H9 (cell line): ENCODE results near the gene DSN1. TPM values are rescaled to one million over a fixed set of nuclear protein-coding genes. Genes with fewer than 3 reads are reported as not detected.

Experiments used
- DNase-seq: peaks from one replicate; pipeline ENCODE4 v3.0.0-alpha.2; 2017
- H2AFZ ChIP-seq: one replicate; pipeline ENCODE4 v1.6.1; 2013; ENCODE audit warnings: mild to moderate bottlenecking, low read length, control low read depth, moderate library complexity
- H2AK5ac ChIP-seq: 2 replicates; pipeline ENCODE4 v1.6.1; 2013; ENCODE audit warnings: low read length, control low read depth, mixed read lengths; ENCODE audit not compliant: insufficient read length
- H2BK120ac ChIP-seq: one replicate; pipeline ENCODE4 v1.6.1; 2013; ENCODE audit warnings: low read depth, mild to moderate bottlenecking, low read length, control low read depth, inconsistent platforms; ENCODE audit not compliant: poor library complexity, severe bottlenecking
- H2BK12ac ChIP-seq: 2 replicates; pipeline ENCODE4 v1.6.1; 2013; ENCODE audit warnings: low read length, control low read depth, mixed read lengths, low read depth; ENCODE audit not compliant: insufficient read length
- H2BK15ac ChIP-seq: 2 replicates; pipeline ENCODE4 v1.6.1; 2013; ENCODE audit warnings: low read depth, low read length, control low read depth
- H2BK20ac ChIP-seq: one replicate; pipeline ENCODE4 v1.6.1; 2013; ENCODE audit warnings: low read depth, mild to moderate bottlenecking, low read length, control low read depth, inconsistent platforms; ENCODE audit not compliant: poor library complexity, severe bottlenecking
- H2BK5ac ChIP-seq: 2 replicates; pipeline ENCODE4 v1.6.1; 2013; ENCODE audit warnings: low read length, control low read depth, mixed read lengths; ENCODE audit not compliant: insufficient read length
- H3K14ac ChIP-seq: 2 replicates; pipeline ENCODE4 v1.6.1; 2013; ENCODE audit warnings: low read length, control low read depth; ENCODE audit not compliant: insufficient read depth
- H3K18ac ChIP-seq: 2 replicates; pipeline ENCODE4 v1.6.1; 2013; ENCODE audit warnings: low read depth, mild to moderate bottlenecking, mixed read lengths, low read length, control low read depth; ENCODE audit not compliant: insufficient read length
- H3K23ac ChIP-seq: 2 replicates; pipeline ENCODE4 v1.6.1; 2013; ENCODE audit warnings: low read length, control low read depth, mixed read lengths, low read depth; ENCODE audit not compliant: insufficient read length
- H3K23me2 ChIP-seq: 2 replicates; pipeline ENCODE4 v1.6.1; 2013; ENCODE audit warnings: low read depth, mild to moderate bottlenecking, mixed read lengths, low read length, control low read depth; ENCODE audit not compliant: insufficient read length, poor library complexity, severe bottlenecking
- H3K27ac ChIP-seq: 2 replicates; pipeline ENCODE4 v1.5.1; 2013; ENCODE audit warnings: low read length, control low read depth, mixed read lengths, low read depth; ENCODE audit not compliant: insufficient read length
- H3K27me3 ChIP-seq: 2 replicates; pipeline ENCODE4 v1.6.1; 2013; ENCODE audit warnings: low read length, control low read depth, inconsistent platforms; ENCODE audit not compliant: insufficient read depth
- H3K4ac ChIP-seq: 2 replicates; pipeline ENCODE4 v1.6.1; 2013; ENCODE audit warnings: low read depth, mild to moderate bottlenecking, control low read depth, inconsistent platforms, low read length, moderate library complexity
- H3K4me1 ChIP-seq: 2 replicates; pipeline ENCODE4 v1.6.1; 2013; ENCODE audit warnings: low read length, control low read depth, inconsistent platforms; ENCODE audit not compliant: insufficient read depth
- H3K4me2 ChIP-seq: 2 replicates; pipeline ENCODE4 v1.6.1; 2013; ENCODE audit warnings: low read length, control low read depth, mixed read lengths; ENCODE audit not compliant: insufficient read length, insufficient read depth
- H3K56ac ChIP-seq: 2 replicates; pipeline ENCODE4 v1.6.1; 2013; ENCODE audit warnings: low read depth, mild to moderate bottlenecking, mixed read lengths, low read length, control low read depth; ENCODE audit not compliant: insufficient read length
- H3K79me1 ChIP-seq: 2 replicates; pipeline ENCODE4 v1.6.1; 2013; ENCODE audit warnings: low read depth, mild to moderate bottlenecking, moderate library complexity, low read length, control low read depth, inconsistent platforms; ENCODE audit not compliant: insufficient read depth, poor library complexity, severe bottlenecking
- H3K79me2 ChIP-seq: 2 replicates; pipeline ENCODE4 v1.6.1; 2013; ENCODE audit warnings: low read length, control low read depth, inconsistent platforms; ENCODE audit not compliant: insufficient read depth
- H3K9ac ChIP-seq: 2 replicates; pipeline ENCODE4 v1.6.1; 2013; ENCODE audit warnings: low read length, control low read depth, mixed read lengths; ENCODE audit not compliant: insufficient read length; ENCODE audit errors: extremely low read depth
- H3K9me3 ChIP-seq: one replicate; pipeline ENCODE4 v1.6.1; 2013; ENCODE audit warnings: low read depth, low read length, inconsistent platforms; ENCODE audit not compliant: control insufficient read depth
- H3T11ph ChIP-seq: one replicate; pipeline ENCODE4 v1.6.1; 2013; ENCODE audit warnings: mild to moderate bottlenecking, low read length, control low read depth, inconsistent platforms
- H4K20me1 ChIP-seq: one replicate; pipeline ENCODE4 v1.6.1; 2013; ENCODE audit not compliant: control insufficient read depth, insufficient read length, insufficient read depth
- H4K5ac ChIP-seq: 2 replicates; pipeline ENCODE4 v1.6.1; 2013; ENCODE audit warnings: low read depth, mild to moderate bottlenecking, mixed read lengths, low read length, control low read depth; ENCODE audit not compliant: insufficient read length
- H4K8ac ChIP-seq: replicated peaks from 2 replicates; pipeline ENCODE4 v1.6.1; 2013; ENCODE audit warnings: low read length, control low read depth, mixed read lengths, low read depth; ENCODE audit not compliant: insufficient read length
- H4K91ac ChIP-seq: 2 replicates; pipeline ENCODE4 v1.6.1; 2013; ENCODE audit warnings: low read depth, mild to moderate bottlenecking, moderate library complexity, mixed read lengths, low read length, control low read depth; ENCODE audit not compliant: insufficient read length
- H3K27ac Mint-ChIP-seq, 3 experiments: 2 replicates in 2 of 3; 3 replicates in 1 of 3; pipeline ENCODE4 v1.8.0; 2020 to 2021; ENCODE audit warnings: mixed read lengths in 3 of 3, mild to moderate bottlenecking in 1 of 3, moderate library complexity in 1 of 3
- H3K27me3 Mint-ChIP-seq: 2 replicates; pipeline ENCODE4 v1.8.0; 2021; ENCODE audit warnings: low read depth, mild to moderate bottlenecking, moderate library complexity, mixed read lengths
- H3K36me3 Mint-ChIP-seq, 3 experiments: 2 replicates in 2 of 3; 3 replicates in 1 of 3; pipeline ENCODE4 v1.8.0; 2020 to 2021; ENCODE audit warnings: low read depth in 3 of 3, mixed read lengths in 3 of 3; ENCODE audit not compliant: insufficient read depth in 1 of 3
- H3K4me1 Mint-ChIP-seq, 2 experiments: 2 replicates each; pipeline ENCODE4 v1.8.0; 2020; ENCODE audit warnings: mixed read lengths in 2 of 2
- H3K4me3 Mint-ChIP-seq, 2 experiments: 2 replicates in 1 of 2; 3 replicates in 1 of 2; pipeline ENCODE4 v1.8.0; 2020 to 2021; ENCODE audit warnings: mild to moderate bottlenecking in 2 of 2, mixed read lengths in 2 of 2, moderate library complexity in 1 of 2
- H3K9me3 Mint-ChIP-seq, 2 experiments: 2 replicates in 1 of 2; 3 replicates in 1 of 2; pipeline ENCODE4 v1.8.0; 2020; ENCODE audit warnings: mild to moderate bottlenecking in 2 of 2, mixed read lengths in 2 of 2, moderate library complexity in 1 of 2
- total RNA-seq: library from RNA; stranded (reverse); gene quantifications from 2 replicates; pipeline ENCODE4 v1.2.1, GENCODE V29; 2021
- TF ChIP-seq, protein P1 (sequence below): fragments of 200-600 bp; sonication (generic); conservative IDR thresholded peaks from 3 replicates; pipeline ENCODE4 v1.8.0; 2021; ENCODE audit warnings: antibody characterized with exemption, mild to moderate bottlenecking

The DSN1 gene
- total RNA-seq, 1 experiment from 2014 or later = 22.8 TPM

DNA sequence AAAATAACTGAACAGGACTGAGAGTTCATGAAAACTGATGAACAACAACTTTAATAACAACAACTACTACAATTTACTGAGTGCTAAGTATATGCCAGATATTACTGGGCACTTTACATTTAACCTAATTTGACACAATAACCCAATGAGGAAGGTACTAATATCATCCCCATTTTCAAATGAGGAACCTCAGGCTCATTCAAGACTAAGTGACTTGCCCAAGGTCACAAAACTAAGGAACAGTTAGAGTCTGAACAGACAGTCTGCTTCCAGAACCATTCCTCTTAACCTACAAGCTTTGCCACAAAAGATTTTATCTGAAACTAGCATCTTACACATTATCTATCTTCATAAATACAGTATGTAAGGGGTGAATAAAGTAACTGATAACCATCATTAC lies 17.1 kb downstream of the DSN1 start:
- no peak overlapping the region for H3K27ac Mint-ChIP-seq
- no peaks in the 10 kb centered on the region for H3K9me3 Mint-ChIP-seq

More for the DNA sequence above, 17.1 kb downstream of the DSN1 start:
- Mint-ChIP-seq H3K4me3 (no peak overlapping the region), H3K27me3 (no peaks in the 10 kb centered on the region; the same call in 1 of the 2 replicates), H3K4me1 (no peaks in the 10 kb centered on the region), H3K36me3 (peaks cover 28 to 72% (median 69%) of the 10 kb centered on the region in 3 experiments)
- peaks cover 2% of the 10 kb centered on the region for H3K23me2 ChIP-seq
- H3K4me1 ChIP-seq = no peaks in the 10 kb centered on the region
- no peaks in the 10 kb centered on the region for H3K27me3 ChIP-seq
- no peak overlapping the region for H2BK12ac ChIP-seq
- H3T11ph ChIP-seq = no peak overlapping the region
- no peak overlapping the region for H3K9ac ChIP-seq
- H4K8ac ChIP-seq = no peak overlapping the region
- H2AK5ac ChIP-seq = no peak overlapping the region
- no peak overlapping the region for H2BK5ac ChIP-seq
- no peak overlapping the region for H3K4me2 ChIP-seq
- H2BK15ac ChIP-seq = no peak overlapping the region
- DNase-seq = no peak
- no peak overlapping the region for H2BK120ac ChIP-seq
- TF ChIP-seq, protein P1, sequence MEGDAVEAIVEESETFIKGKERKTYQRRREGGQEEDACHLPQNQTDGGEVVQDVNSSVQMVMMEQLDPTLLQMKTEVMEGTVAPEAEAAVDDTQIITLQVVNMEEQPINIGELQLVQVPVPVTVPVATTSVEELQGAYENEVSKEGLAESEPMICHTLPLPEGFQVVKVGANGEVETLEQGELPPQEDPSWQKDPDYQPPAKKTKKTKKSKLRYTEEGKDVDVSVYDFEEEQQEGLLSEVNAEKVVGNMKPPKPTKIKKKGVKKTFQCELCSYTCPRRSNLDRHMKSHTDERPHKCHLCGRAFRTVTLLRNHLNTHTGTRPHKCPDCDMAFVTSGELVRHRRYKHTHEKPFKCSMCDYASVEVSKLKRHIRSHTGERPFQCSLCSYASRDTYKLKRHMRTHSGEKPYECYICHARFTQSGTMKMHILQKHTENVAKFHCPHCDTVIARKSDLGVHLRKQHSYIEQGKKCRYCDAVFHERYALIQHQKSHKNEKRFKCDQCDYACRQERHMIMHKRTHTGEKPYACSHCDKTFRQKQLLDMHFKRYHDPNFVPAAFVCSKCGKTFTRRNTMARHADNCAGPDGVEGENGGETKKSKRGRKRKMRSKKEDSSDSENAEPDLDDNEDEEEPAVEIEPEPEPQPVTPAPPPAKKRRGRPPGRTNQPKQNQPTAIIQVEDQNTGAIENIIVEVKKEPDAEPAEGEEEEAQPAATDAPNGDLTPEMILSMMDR = no peak
- no peak overlapping the region for H3K27ac ChIP-seq
- H3K18ac ChIP-seq = no peak overlapping the region
- H3K14ac ChIP-seq = no peak overlapping the region
- H3K4ac ChIP-seq = no peak overlapping the region
- H4K20me1 ChIP-seq = no peaks in the 10 kb centered on the region
- H4K5ac ChIP-seq = no peak overlapping the region
- no peaks in the 10 kb centered on the region for H3K79me2 ChIP-seq
- no peaks in the 10 kb centered on the region for H3K79me1 ChIP-seq
- H2BK20ac ChIP-seq = no peak overlapping the region
- H3K9me3 ChIP-seq = no peaks in the 10 kb centered on the region
- H4K91ac ChIP-seq = no peak overlapping the region
- H3K56ac ChIP-seq = no peak overlapping the region
- no peak overlapping the region for H3K23ac ChIP-seq
- H2AFZ ChIP-seq = no peak overlapping the region
